CD4-positive, alpha-beta T cell treated with Interleukin-4 for 1 hour (primary cell): ENCODE results near the gene NTPCR.

ENCODE experiments used
- DNase-seq, 2 donors: peaks; one replicate each; pipeline ENCODE4 v3.0.0-alpha.2; 2020 to 2022

NTPCR gene

DNA sequence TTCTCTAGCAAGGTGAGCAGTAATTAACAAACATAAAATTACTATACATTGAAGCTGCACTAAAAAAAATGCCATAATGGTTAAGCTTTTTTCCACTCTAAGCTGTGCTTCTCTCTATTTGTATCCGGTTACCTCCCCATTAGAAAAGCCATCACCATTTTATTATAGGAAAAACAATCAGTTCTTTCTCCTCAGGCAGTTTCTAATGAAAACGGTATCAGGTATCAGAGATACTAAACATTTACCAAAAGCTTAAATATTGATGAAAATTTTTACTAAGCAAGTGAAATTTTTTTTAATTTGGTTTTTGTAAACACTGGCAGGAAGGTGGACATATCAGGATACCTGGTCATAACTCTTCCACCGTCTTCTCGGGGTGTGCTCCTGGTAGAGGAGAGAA, 14.2 kb downstream of the NTPCR start:
- no peak for DNase-seq

DNA sequence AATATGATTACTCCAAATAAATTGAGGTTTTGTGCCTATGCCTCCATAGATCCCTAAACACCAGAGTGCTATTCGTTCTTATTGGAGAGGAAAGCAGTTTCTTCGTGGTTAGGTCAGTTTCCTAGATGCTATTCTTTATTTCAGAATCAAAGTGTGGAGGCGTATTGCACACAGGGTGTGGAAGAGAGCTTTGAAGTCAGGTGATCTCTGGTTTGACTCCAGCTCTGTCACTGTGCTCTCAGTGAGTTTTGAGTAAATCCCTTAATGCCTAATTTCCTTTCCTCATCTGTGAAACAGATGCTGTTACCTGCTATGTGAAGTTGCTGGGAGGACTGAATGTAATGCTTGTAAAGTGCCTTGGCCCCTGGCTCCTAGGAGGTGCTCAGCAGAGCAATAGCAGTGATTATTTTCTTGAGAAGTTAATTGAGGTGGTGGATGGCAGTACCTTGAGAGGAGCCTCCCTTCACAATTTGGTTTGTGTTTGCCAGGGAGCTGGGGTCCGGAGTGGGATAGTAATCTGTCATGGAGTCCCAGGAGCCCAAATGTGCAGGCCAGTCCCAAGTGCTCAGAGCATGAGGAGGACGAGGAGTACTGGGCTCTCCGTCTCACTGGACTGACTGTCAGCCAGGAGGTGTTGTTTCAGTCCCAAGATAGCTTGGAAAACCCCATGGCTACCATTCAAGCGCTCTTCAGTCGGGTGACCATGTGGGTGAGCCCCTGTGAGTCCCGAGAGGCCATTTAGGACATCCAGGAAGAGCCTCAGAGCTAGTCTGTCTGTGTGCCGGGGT, 14.9 kb downstream of the NTPCR start:
- DNase-seq = no peak

DNA sequence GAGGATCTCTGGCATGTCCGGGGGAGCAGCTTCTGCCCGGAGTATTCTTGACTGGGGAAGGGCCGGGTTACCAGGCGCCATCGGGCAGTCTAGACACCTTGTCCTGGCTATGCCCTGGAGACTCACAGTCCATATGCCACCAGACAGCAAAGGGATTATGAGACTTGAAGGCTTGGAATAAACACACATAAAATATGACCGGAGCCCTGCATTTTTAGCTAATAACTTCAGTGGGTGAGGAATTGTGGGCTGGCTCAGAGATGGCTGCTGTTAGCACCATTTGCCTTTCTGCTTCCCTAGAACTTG, 15.5 kb downstream of the NTPCR start:
- no peak for DNase-seq

DNA sequence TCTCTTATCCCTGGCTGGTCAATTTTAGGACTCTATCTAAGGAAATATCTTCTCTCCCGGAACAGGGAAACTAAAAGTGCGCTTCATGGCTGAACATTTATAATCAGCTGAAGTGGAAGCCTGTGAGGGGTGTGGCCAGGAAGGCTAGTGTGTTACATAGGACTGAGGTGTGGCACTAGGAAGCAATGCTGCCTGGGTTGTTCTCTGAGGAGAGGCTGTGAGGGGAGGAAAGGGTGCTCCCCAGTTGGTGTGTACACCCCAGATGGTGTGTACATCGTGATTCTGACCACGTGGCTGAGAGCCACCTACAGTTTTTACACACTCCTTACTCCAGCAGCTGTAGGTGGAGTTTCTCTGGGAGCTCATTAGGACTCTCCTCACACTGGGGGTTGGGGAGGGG, 16.3 kb downstream of the NTPCR start:
- no peak for DNase-seq

DNA sequence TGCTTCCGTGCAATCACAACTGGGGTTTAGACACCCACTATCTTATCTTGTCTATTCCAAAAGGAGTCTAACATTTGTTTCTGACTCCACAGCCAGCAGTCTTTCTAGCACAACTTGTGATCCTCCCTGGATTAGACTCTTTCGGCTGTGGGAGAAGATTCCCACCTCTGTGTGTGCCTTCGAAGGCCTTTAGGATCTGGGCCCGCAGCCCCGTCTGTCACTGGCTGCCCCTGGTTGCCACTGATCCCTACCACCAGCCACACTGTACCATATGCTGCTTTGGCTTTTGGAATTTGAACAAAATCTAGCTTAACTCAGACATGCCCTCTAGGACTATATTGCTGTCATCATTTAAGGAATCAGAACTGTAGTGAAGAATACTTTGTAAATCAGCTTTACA, 18.0 kb downstream of the NTPCR start:
- no peak for DNase-seq

DNA sequence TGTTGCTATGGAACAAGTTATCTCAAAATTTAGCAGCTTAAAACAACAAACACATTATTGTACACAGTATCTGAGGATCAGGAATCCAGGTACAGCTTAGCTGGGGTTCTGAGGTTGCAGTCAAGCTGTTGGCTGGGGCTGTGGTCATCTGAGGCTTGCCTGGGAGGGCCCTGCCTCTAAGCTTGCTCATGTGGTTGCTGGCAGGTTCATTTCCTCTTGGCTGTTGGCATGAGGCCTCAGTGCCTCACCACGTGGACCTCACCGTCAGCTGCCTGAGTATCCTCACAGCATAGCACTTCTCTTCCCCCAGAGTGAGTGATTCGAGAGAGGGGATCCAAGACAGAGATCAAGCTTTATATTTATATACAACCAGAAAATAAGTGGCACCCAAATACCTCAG, 18.6 kb downstream of the NTPCR start:
- DNase-seq = no peak

DNA sequence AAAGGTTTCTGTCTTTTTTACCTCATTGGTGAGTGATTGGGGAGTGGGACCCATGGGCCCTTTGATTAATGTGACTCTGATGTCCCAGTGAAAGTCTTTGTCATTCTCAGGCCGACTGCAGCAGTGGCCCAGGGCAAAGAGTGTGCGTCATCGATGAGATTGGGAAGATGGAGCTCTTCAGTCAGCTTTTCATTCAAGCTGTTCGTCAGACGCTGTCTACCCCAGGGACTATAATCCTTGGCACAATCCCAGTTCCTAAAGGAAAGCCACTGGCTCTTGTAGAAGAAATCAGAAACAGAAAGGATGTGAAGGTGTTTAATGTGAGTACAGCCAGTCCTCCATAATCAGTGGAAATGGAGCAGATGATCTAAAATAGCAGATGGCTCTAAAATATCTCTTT, 19.4 kb downstream of the NTPCR start:
- DNase-seq = no peak

DNA sequence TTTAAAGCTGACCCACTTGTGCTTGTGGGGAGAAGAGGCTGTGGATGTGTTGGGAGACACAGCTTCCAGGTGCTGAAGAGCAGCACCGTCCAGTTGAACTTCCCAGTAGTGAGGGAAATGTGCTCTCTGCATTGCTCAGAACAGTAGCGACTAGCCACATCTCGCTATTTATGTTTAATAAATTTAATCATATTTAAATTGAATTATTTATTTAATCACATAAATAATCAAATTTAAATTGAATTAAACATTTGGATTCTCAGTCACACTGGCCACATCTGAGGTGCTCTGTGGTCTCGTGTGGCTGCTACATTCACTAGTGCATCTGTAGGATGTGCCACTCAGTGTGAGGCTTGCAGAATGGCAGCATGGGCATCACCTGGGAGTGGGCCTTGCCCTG, 20.1 kb downstream of the NTPCR start:
- DNase-seq = no peak

DNA sequence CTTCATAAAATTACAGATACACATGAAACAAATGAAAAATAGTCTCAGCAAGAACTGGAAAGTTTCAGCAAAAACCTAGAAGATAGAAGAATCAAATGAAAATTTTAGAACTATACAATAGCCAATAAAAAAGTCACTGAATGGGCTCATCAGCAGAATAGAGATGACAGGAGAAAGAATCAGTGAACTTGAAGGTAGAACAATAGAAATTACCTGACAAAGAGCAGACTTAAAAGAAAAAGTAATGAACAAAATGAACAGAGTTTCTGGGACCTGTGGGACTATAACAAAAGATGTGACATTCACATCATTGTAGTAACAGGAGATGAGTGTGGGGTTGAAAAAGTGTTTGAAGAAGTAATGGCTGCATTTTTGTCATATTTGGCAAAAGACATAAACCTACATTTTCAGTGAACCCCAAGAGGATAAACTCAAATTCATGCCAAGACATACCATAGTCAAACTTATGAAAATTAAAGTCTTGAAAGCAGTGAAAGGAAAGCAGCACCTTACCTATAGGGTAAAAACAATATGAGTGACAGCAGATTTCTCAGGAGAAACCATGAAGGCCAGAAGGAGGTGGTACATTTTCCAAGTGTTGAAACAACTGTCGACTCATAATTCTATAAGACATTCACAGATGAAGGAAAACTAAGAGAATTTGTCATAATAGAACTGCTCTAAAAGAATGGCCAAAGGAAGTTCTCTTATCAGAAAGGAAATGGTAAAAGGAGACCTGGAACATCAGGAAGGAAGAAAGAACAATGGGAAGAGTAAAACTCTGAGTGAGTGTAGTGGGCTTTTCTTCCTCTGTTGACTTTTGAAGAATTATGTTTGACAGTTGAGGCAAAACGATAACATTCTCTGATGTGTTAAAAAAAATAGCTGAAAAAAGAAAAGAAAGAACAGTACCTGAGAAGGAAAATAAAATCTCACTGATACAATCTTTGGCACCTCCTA, 23.5 kb downstream of the NTPCR start:
- no peak for DNase-seq

DNA sequence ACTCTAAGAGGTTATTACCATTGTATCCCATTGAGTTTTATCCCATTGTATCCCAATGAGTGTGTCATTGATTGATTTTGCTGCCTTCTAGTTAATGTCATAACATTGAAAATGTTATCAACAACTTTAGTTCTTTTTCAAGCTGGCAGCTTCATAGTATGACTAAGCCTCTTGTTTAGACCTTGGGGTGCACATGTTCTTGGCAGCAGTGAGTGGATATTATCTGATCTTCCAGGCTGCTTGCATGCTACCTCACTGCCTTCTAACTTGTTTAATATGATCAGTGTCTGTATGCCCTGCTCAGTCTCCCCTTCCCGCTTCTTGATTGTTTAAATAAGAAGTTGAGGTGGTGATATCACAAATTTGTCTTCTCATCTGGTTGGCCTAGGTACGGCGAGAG, 24.6 kb downstream of the NTPCR start:
- DNase-seq = no peak

DNA sequence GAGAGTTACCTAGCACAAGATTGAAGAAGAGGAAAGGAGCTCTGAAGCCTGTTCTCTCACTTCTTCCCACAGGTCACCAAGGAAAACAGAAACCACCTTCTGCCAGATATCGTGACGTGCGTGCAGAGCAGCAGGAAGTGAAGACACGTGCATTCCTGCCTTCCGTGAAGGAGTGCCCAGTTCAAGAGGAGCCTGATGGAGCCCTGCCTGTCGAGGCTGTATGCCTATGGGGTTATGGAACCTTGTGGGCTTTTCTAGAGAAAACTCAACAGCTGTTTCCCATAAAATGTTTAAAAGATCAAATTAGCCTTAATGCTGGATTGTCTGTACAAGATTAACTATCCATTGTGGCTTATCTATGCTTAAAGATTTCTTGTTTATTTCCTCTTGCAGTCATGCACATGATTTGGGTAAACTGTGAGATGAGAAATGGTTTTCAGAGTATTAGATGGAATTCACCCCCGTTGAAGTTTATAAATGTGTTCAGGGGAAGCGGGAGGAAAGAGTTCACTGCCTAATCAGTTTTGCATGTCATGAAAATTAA, 27.8 kb downstream of the NTPCR start:
- peak in 1 of 2 donors; percentile 19 for DNase-seq

DNA sequence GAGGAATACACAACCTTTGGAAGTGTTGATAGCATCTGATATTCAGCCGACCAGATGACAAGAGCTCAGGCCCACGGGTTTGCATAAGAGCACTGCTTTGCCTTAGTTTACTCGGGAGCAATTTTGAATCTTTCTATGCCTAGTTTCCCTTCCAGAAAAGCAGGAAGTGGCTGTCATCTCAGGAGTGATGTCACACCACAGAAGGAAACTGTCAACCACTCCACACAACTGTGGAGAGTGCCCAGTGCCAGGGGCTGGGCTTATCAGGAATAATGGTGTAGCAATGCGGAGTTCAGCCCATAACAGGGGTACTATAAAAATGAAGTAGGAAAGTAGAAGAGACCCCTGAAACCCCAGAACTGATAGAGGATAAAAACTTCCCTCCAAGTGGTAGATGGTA, 28.4 kb downstream of the NTPCR start:
- DNase-seq = no peak

DNA sequence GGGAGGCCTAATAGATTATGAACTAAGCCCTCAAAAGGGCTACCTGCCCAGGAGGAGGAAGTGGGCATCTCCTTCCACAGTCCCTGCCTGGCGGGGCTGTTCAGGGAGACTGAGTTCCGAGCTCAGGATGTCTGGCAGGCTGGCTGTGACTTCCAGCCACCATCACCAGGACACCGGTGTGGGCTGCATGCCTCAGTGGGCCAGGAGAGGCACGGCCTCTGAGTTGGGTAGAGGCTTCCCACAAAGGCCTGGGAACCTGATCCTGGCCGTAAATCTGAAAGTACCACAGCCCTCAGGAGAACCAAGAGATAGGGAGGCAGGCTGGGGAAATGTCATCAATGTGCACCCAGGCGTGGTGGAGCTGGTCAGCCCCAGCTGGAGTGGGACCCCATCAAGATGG, 29.1 kb downstream of the NTPCR start:
- DNase-seq = no peak

DNA sequence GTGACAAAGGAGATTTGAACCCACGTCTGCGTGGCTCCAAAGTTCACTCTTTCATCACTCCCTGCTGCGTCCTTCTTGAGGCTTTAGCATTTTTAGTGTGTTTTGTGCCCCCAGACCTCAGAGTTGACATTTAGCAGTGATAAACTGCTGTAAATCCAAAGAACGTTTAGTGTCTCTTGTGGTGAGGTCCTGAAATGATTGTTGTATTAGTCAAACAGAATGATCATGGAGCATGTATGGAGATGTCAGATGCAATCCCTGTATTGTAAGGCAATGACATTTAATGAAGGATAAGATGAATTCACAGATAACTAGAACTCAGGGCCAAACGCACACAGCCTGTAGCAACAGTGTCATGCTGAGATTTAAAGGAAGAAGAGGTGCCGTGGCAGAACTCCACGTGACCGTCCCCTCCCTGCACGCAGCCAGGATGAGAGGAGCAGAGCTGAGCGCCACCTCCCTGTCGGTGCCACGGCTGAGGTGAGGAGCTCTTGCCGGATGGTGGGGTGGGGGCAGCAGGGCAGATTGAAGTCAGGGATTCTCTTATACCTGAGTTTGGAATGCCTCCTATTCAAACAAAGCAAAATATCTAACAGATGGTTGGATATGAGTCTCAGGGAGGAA, 30.1 kb downstream of the NTPCR start:
- DNase-seq = no peak

DNA sequence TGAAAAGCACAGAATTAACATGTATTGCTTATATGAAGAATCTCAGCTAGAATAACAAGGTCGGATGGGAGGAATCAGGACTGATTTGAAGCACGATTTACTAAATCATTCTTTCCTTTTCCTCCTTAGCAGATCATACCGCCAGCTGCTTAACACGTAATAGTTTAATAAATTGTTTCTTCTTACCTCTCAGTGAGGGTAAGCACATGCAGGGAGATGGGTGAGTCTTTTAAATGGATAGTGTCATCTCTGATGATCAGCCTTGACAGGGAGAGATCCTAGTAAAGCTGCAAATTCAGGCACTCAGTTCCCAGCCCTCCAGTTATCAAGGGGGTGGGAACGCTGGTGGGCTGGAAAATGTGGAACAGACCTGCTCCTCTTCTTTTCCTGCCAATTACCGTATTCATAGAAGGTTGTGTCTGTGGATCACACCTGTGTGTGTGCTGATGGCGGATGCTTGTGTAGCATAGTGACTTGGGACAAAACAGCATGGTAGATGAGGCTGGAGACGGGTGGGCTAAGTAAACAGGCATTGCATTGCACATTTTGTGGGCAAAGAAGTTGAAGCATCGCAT, 30.7 kb downstream of the NTPCR start:
- DNase-seq = no peak

DNA sequence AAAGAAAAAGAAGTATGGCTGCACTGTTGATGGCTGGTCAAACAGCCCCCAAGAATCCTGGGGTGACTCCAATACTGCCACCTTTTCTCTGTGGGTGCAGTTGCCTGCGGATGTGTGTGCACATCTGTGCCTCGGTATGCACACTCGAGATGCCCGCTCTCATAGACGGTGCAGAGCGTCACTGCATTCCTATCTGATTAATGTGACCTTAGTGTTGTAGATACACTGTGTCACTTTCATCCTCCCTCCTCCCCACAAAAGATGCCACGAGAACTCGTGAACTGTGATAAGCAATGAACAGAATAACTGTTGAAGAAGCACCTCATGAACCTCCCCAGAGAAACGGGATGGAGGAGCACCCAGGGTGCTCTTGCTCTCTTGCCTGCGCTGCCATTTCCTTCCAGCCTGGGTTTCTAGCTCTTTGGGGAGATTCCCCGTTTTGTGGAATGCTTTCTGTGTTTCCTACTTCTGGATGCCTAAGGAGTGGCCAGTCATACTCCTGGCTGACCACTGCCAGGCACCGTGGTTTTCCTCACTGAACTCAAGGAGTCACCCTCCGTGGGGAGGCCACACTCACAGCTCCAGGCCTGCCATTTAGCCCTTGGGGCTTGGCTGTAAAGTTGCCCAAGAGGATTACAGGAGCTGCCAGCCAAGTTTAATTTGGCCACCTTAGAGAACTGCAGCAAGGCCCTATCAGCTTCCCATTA, 32.0 kb downstream of the NTPCR start:
- no peak for DNase-seq

DNA sequence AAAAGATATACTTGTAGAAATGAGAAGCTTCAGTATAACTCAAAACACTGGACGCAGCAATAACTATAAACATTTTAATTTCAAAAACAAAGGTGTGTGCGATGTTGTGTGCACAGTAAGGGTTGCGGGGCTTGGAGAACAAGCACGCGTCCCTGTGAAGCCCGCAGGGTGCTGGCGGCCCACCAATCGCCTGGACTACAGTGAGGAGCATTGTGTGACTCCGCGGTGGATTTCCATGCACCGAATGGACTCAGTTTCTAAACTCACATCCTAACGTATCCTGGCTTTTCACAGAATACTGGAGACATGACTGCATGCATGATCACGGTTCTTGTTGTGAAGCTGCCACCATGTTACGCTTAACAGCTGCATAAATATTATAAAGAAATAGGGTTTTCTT, 33.0 kb downstream of the NTPCR start:
- no peak for DNase-seq

DNA sequence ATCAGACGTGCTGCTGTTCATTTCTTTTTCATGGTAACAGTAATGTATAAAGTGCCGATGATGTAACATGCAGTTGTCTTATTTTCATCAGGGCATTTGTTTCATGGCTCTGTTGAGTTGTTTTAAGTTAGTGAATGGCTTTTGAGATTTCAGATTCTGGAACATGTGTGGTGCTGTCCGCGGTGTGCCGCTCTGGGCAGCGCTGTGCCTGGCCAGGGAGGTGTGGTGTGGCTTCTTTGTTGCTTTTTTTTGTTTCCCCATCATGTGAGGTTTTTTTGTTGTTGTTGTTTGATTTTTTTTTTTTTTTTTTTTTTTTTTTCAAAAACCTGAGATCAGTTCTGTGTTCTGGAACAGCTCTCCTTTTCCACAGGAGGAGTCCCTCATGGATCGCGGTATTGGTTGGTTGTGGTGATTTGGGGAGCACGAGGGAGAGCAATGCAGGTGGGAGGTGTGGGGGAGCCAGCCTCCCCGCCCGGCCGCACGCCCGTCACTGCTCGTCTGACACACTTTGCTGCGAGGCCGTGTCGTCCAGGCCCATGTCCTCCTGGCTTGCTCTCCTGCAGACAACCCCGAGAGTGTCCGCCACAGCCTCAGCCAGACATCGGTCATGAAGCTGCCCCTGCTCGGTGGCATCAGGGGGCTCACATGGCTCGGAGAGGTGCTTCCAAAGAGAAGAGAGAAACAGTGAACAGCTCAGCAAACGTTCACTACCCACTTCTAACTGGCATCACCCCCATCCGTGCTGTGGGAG, 33.6 kb downstream of the NTPCR start:
- DNase-seq = no peak

DNA sequence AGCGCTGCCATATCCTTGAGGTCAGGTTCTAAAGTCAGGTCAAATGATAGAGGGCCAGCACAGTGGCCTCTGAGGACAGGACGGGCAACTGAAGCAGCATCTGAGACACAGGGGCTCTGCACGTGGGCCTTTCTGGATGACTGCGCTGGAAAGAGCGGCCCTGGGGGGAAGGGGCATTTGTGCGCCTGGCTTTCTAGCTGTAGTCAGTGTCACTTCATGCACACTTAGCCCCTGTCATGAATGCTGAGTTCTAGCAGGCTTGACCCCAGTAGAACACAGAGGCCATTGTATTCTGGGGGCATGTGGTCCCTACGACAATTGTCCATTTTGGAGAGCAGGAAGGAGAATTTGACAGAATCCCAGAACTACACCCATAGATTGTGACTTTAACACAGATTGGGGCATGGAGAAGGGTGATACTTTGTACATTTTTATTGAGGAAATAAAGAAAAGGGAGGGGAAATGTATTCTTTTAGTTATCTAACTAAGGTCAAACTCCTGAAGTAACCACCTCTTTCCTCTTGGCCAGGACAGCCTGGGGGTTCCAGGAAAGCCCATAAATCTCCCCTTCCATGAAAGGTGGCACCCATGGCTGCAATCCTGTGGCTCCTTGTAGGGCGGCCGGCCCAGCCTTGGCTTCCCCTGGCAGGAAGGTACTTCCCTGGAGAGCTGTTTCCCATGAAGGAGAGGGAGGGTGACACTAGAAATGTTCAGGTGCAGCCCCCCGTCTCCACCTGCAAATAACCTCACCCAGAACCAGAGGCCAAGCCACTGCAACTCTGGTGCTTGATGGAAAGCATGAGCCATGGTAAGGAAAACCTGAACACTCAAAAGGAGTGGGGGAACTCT, 34.4 kb downstream of the NTPCR start:
- DNase-seq = no peak

DNA sequence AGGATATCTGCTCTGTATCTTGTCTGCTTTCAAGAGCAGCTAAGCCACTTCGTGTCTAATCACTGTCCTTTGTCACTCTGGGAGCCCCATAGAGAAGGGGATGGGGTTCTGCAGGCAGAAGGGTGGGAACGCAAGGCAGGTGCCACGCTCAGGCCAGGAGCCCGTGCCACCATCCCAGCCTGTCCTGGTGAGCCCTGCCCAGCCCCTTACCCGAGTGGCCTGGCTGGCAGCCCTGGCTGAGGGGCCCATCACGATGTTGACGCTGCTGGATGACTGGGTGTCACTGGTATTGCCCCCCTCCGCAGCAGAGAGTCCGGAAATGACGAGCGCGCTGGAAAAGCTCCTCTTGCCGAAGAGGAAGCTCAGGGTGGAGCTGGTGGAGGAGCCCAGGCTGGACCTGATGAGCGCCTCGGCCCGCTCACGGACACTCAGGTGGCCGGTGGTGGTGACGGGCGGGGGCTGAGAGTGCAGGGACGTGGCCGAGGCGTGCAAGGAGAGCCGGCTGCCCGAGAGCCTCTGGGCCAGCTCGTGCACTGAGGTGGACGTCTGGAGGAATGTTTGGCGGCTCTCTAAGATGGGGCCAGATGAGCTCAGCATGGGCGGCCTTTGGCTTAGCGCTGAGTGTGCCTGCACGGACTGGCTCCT, 35.6 kb downstream of the NTPCR start:
- DNase-seq = no peak
